Liver (tissue), 9 donors: ENCODE measurements around the gene MRS2. TPM values are rescaled to one million over a fixed set of nuclear protein-coding genes. Genes with fewer than 3 reads are reported as not detected.
"Not testable (repeated sequence)": the region's sequence is repeated elsewhere in the genome, so short reads cannot be mapped to it uniquely, and the experiment has no call there.

Source experiments
- DNase-seq: peaks from one replicate; pipeline ENCODE4 v3.0.0-alpha.2; 2017; ENCODE audit warnings: low spot score
- H3K27ac ChIP-seq, 2 donors: one replicate each; pipeline ENCODE4 v1.7.0; 2013; ENCODE audit warnings: inconsistent platforms in 2 of 2, low read length in 2 of 2, control low read depth in 1 of 2, low read depth in 1 of 2, mild to moderate bottlenecking in 1 of 2
- H3K27me3 ChIP-seq, 4 donors: one replicate each; pipeline versions ENCODE4 v1.6.1 to v1.7.0; 2013; ENCODE audit warnings: low read length in 3 of 4, inconsistent platforms in 1 of 4, mild to moderate bottlenecking in 1 of 4, moderate library complexity in 1 of 4; ENCODE audit not compliant: control insufficient read depth in 4 of 4, insufficient read depth in 4 of 4
- H3K36me3 ChIP-seq, 4 donors: one replicate each; pipeline versions ENCODE4 v1.6.1 to v1.7.0; 2013; ENCODE audit warnings: low read length in 3 of 4, mild to moderate bottlenecking in 3 of 4, low read depth in 1 of 4, moderate library complexity in 1 of 4; ENCODE audit not compliant: control insufficient read depth in 4 of 4, insufficient read depth in 3 of 4
- H3K4me1 ChIP-seq, 4 donors: one replicate each; pipeline versions ENCODE4 v1.6.1 to v1.7.0; 2013; ENCODE audit warnings: low read length in 3 of 4, mild to moderate bottlenecking in 3 of 4, moderate library complexity in 1 of 4; ENCODE audit not compliant: control insufficient read depth in 4 of 4, insufficient read depth in 4 of 4
- H3K4me3 ChIP-seq, 3 donors: one replicate each; pipeline versions ENCODE4 v1.6.1 to v1.7.0; 2013; ENCODE audit warnings: low read length in 3 of 3, control low read depth in 1 of 3, low read depth in 1 of 3, mild to moderate bottlenecking in 1 of 3
- H3K9ac ChIP-seq, 2 donors: one replicate each; pipeline ENCODE4 v1.7.0; 2013; ENCODE audit warnings: low read length in 2 of 2, mild to moderate bottlenecking in 2 of 2, moderate library complexity in 2 of 2, control low read depth in 1 of 2, low read depth in 1 of 2
- H3K9me3 ChIP-seq, 4 donors: one replicate each; pipeline versions ENCODE4 v1.6.1 to v1.7.0; 2013; ENCODE audit warnings: low read length in 3 of 4; ENCODE audit not compliant: control insufficient read depth in 4 of 4
- ATF3 ChIP-seq: IDR thresholded peaks from 2 replicates; pipeline ENCODE4 v1.6.1; 2016; ENCODE audit warnings: antibody characterized with exemption
- CTCF ChIP-seq: fragments of 150-350 bp; IDR thresholded peaks from 2 replicates; pipeline ENCODE4 v1.5.1; 2017; ENCODE audit warnings: improper control_type of control experiment, low read depth, low read length; ENCODE audit not compliant: missing input control
- EGR1 ChIP-seq, 2 donors: IDR thresholded peaks; 2 replicates each; pipeline ENCODE4 v1.6.1; 2016 to 2018; ENCODE audit warnings: antibody characterized with exemption in 2 of 2, low read depth in 2 of 2
- FOXA1 ChIP-seq: IDR thresholded peaks from 2 replicates; pipeline ENCODE4 v1.6.1; 2016; ENCODE audit warnings: antibody characterized with exemption
- FOXA2 ChIP-seq: IDR thresholded peaks from 2 replicates; pipeline ENCODE4 v1.6.1; 2016; ENCODE audit warnings: antibody characterized with exemption
- GABPA ChIP-seq, 2 donors: IDR thresholded peaks in 1 of 2; conservative IDR thresholded peaks in 1 of 2; 2 replicates each; pipeline ENCODE4 v1.6.1; 2016; ENCODE audit warnings: antibody characterized with exemption in 2 of 2, mild to moderate bottlenecking in 1 of 2, moderate library complexity in 1 of 2
- HNF4A ChIP-seq, 2 donors: conservative IDR thresholded peaks; 2 replicates each; pipeline ENCODE4 v1.6.1; 2016; ENCODE audit warnings: antibody characterized with exemption in 2 of 2, mild to moderate bottlenecking in 2 of 2
- HNF4G ChIP-seq: IDR thresholded peaks from 2 replicates; pipeline ENCODE4 v1.6.1; 2016; ENCODE audit warnings: antibody characterized with exemption
- JUND ChIP-seq, 2 donors: IDR thresholded peaks; 2 replicates each; pipeline ENCODE4 v1.6.1; 2016; ENCODE audit warnings: antibody characterized with exemption in 2 of 2
- NR2F2 ChIP-seq: IDR thresholded peaks from 2 replicates; pipeline ENCODE4 v1.6.1; 2016; ENCODE audit warnings: antibody characterized with exemption
- RAD21 ChIP-seq, 2 donors: IDR thresholded peaks; 2 replicates each; pipeline ENCODE4 v1.6.1; 2016; ENCODE audit warnings: antibody characterized with exemption in 2 of 2, mild to moderate bottlenecking in 2 of 2
- REST ChIP-seq: IDR thresholded peaks from 2 replicates; pipeline ENCODE4 v1.6.1; 2016; ENCODE audit warnings: antibody characterized with exemption, mild to moderate bottlenecking
- RXRA ChIP-seq, 2 donors: IDR thresholded peaks; 2 replicates each; pipeline ENCODE4 v1.6.1; 2017 to 2018; ENCODE audit warnings: antibody characterized with exemption in 2 of 2, mild to moderate bottlenecking in 1 of 2
- SP1 ChIP-seq: IDR thresholded peaks from 2 replicates; pipeline ENCODE4 v1.6.1; 2018; ENCODE audit warnings: antibody characterized with exemption, mild to moderate bottlenecking
- TAF1 ChIP-seq: conservative IDR thresholded peaks from 2 replicates; pipeline ENCODE4 v1.6.1; 2016; ENCODE audit warnings: antibody characterized with exemption, mild to moderate bottlenecking
- YY1 ChIP-seq: IDR thresholded peaks from 2 replicates; pipeline ENCODE4 v1.6.1; 2016; ENCODE audit warnings: antibody characterized with exemption, mild to moderate bottlenecking
- ZBTB33 ChIP-seq: IDR thresholded peaks from 2 replicates; pipeline ENCODE4 v1.6.1; 2016; ENCODE audit warnings: antibody characterized with exemption
- WGBS: extraction: QIAGEN DNeasy Blood & Tissue Kit; methylation state at CpG from one replicate; pipeline ENCODE4 v1.1.7; 2013; 5-methylcytosine and 5-hydroxymethylcytosine counted together
- polyA plus RNA-seq, 2 donors: library from polyadenylated mRNA; stranded (reverse) in 1 of 2; unstranded in 1 of 2; fragments of 200-250 nt in 1 of 2; fragments of >200 nt in 1 of 2; fragmentation: Nextera tagmentation in 1 of 2; extraction: Ambion mirVana in 1 of 2; gene quantifications; one replicate each; pipeline versions ENCODE4 v1.2.1 to v1.2.3, GENCODE V29; 2013 to 2015
- total RNA-seq, 2 donors: library from RNA; depleted of rRNA; stranded (reverse); fragments of >200 nt; gene quantifications; one replicate each; pipeline ENCODE4 v1.2.3, GENCODE V29; 2014
- TF ChIP-seq, protein P1 (sequence below): IDR thresholded peaks from 2 replicates; pipeline ENCODE4 v1.6.1; 2016; ENCODE audit warnings: antibody characterized with exemption
- donor health status: healthy.
- donor health status: healthy.
- donor health status: healthy.
- donor health status: healthy.
- donor health status: healthy.

Gene MRS2
- total and polyA plus RNA-seq, 4 donors: 10.1 to 20.1 (median 13.9) TPM

- not testable (repeated sequence) for DNase-seq, H3K4me1 ChIP-seq, H3K4me3 ChIP-seq, H3K9me3 ChIP-seq, H3K27ac ChIP-seq, H3K27me3 ChIP-seq, H3K9ac ChIP-seq
- peaks cover 5 to 54% (median 34%) of the 10 kb centered on the region in 4 donors for H3K36me3 ChIP-seq
- WGBS: 97% methylated on average over 15 of the region's 15 CpGs
Observed at GRCh38 chr6:24414531-24414930, 11.8 kb downstream of the MRS2 start.

- Histone ChIP-seq H3K9ac (no peak overlapping the region), H3K27me3 (no peaks in the 10 kb centered on the region), H3K9me3 (no peaks in the 10 kb centered on the region), H3K27ac (no peak overlapping the region), H3K4me1 (peaks cover 0 to 4% (median 0%) of the 10 kb centered on the region in 4 donors), H3K36me3 (peaks cover 5 to 64% (median 45%) of the 10 kb centered on the region in 4 donors), H3K4me3 (no peak overlapping the region)
- 93% methylated on average over 4 of the region's 4 CpGs for WGBS
- TF ChIP-seq RXRA (IDR thresholded peaks at IDR 0.05) (no peak), JUND (IDR thresholded peaks at IDR 0.05) (no peak), EGR1 (IDR thresholded peaks at IDR 0.05; ENCODE audit: low read depth in 2 of 2) (no peak), FOXA2 (no peak), FOXA1 (no peak), RAD21 (IDR thresholded peaks at IDR 0.05) (no peak), HNF4G (no peak), ZBTB33 (no peak), GABPA (IDR thresholded peaks at IDR 0.05 in 1 of 2, conservative IDR thresholded peaks at IDR 0.05 in 1 of 2) (no peak), SP1 (no peak), CTCF (no peak), NR2F2 (no peak), ATF3 (no peak), TAF1 (no peak), YY1 (no peak), HNF4A (conservative IDR thresholded peaks at IDR 0.05) (no peak), REST (no peak)
- TF ChIP-seq, protein P1, sequence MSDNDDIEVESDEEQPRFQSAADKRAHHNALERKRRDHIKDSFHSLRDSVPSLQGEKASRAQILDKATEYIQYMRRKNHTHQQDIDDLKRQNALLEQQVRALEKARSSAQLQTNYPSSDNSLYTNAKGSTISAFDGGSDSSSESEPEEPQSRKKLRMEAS: no peak
- DNase-seq: no peak
Observed at GRCh38 chr6:24415753-24416152, 13.0 kb downstream of the MRS2 start.
